ENCODE measurements around the gene ICAM3.

Gene ICAM3

DNA sequence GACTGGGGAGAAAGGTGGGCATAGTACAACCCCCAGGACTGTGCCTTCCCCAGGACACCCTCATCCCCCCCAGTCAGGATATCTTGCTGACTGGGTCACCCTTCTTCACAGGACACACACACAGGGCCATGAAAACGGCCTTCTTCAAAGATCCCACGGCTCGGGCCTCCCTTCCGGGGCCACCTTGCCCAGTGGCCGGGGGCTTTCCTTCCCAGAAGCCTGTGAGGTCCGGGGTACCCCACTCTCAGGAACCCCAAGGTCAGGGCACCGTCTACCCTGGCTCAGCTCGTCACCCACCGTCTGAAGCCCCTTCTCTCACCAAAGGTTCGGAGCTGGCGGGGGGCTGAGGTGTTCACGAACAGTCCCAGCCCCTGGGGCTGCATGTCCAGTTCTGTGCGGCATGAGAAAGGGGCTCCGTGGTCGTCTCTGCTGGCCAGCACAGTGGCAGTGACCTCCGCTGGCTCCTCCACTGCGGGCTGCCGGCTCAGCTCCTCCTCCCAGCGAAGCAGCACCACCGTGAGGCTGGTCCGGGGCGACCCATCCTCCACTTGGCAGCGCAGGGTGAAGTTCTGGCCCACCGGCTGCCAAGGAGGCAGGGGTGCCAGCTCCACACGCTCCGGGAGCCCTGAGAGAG, 4.0 kb downstream of the ICAM3 start:
- Mint-ChIP-seq H3K4me1 (peaks cover 25% of the 10 kb centered on the region), H3K9me3 (no peaks in the 10 kb centered on the region), H3K36me3 (ENCODE audit: low read depth) (peaks cover 3% of the 10 kb centered on the region), H3K27ac (no peak overlapping the region), H3K27me3 (ENCODE audit: low read depth) (peaks cover 8% of the 10 kb centered on the region), H3K4me3 (peak overlapping the region in 2 of 3 experiments; percentile 95 to 97)
- TF ChIP-seq, protein P1, sequence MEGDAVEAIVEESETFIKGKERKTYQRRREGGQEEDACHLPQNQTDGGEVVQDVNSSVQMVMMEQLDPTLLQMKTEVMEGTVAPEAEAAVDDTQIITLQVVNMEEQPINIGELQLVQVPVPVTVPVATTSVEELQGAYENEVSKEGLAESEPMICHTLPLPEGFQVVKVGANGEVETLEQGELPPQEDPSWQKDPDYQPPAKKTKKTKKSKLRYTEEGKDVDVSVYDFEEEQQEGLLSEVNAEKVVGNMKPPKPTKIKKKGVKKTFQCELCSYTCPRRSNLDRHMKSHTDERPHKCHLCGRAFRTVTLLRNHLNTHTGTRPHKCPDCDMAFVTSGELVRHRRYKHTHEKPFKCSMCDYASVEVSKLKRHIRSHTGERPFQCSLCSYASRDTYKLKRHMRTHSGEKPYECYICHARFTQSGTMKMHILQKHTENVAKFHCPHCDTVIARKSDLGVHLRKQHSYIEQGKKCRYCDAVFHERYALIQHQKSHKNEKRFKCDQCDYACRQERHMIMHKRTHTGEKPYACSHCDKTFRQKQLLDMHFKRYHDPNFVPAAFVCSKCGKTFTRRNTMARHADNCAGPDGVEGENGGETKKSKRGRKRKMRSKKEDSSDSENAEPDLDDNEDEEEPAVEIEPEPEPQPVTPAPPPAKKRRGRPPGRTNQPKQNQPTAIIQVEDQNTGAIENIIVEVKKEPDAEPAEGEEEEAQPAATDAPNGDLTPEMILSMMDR (IDR thresholded peaks at IDR 0.05; ENCODE audit: unreplicated experiment in 3 of 3), result no peak

DNA sequence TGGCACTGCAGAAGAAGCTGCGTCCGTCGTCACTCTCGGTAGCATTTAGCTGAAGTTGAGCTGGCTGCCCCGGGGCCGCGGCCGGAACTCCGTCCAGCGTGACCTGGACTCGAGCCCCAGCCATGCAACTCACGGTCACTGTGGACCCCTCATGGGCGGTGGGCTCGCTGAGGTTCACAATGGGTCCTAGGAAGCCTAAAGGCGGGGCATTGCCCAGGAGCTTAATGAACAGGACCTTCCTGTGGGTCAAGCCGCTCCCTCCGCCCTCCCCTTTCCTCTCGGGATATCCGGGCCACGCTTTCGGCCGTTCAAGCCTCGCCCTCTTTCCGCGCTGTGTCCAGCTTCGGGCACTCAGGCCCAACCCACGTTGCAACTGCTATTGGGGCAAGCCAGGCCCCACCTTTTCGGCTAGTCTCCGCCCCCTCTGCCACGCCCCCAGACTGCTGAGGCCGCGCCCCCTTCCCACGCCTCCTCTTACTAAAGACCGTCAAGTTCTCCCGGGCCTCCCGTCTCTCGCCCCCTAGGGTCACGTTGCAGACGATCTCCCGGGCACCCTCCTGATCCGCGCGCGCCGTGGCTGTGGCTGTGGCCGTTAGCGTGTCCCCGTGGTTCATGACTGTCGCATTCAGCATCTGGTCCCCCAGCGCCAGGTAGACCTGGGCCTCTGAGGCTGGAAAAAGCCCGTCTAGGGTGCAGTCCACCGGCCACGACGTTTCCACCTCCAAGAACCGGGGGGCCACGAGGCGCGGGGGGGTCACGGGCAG, 4.7 kb downstream of the ICAM3 start:
- Mint-ChIP-seq H3K27me3 (ENCODE audit: low read depth) (peaks cover 8% of the 10 kb centered on the region), H3K4me1 (peaks cover 25% of the 10 kb centered on the region), H3K27ac (peak overlapping the region in 2 of 3 experiments; percentile 79 to 88), H3K9me3 (no peaks in the 10 kb centered on the region), H3K36me3 (ENCODE audit: low read depth) (peaks cover 8% of the 10 kb centered on the region), H3K4me3 (peak overlapping the region; percentile 95 to 99 (median 97))
- TF ChIP-seq, protein P1 (IDR thresholded peaks at IDR 0.05; ENCODE audit: unreplicated experiment in 3 of 3), result no peak

DNA sequence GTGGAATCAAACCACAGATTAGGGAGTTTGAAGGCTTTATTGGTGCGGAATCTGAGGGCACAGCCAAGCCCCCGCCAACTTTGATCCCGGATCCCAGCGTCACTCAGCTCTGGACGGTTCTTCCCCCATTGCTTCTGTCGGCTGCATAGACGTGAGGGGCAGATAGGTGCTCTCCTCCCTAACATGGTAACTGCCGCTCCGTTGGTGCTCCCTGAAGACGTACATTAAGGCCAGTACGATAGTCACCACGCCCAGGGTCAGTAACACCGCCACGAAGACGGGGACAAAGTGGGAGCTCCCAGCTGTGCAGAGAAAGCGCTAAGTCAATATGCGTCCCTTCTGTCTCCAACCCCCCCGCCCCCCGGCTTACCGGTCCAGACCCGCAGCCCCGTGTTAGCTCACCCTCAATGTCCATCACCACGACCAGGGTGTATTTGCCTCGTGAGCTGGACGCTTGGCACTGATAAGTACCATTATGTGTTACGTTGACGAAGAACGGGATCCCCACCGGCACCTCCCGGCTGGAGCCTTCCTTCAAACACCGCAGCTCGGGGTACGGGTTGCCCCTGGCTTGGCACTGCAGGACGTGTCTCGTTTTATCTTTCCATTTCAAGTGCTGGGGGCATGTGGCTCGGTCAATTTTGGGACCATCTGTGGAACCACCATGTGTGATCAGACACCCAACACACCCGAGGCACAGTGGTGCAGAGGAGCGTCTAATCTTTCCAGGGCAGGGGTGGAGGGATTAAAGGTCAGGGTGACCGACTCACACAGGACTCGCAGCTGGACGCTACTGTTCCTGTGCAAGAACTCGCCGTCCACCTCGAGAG, 5.5 kb downstream of the ICAM3 start:
- peaks cover 25% of the 10 kb centered on the region for H3K4me1 Mint-ChIP-seq
- peak overlapping the region; percentile 95 to 99 (median 97) for H3K4me3 Mint-ChIP-seq
- peak overlapping the region; percentile 95 to 96 (median 96) for H3K27ac Mint-ChIP-seq
- TF ChIP-seq, protein P1 (IDR thresholded peaks at IDR 0.05; ENCODE audit: unreplicated experiment in 3 of 3), result no peak
- no peaks in the 10 kb centered on the region for H3K9me3 Mint-ChIP-seq
- H3K27me3 Mint-ChIP-seq (ENCODE audit: low read depth), result peaks cover 4% of the 10 kb centered on the region
- H3K36me3 Mint-ChIP-seq (ENCODE audit: low read depth), result peaks cover 11% of the 10 kb centered on the region

DNA sequence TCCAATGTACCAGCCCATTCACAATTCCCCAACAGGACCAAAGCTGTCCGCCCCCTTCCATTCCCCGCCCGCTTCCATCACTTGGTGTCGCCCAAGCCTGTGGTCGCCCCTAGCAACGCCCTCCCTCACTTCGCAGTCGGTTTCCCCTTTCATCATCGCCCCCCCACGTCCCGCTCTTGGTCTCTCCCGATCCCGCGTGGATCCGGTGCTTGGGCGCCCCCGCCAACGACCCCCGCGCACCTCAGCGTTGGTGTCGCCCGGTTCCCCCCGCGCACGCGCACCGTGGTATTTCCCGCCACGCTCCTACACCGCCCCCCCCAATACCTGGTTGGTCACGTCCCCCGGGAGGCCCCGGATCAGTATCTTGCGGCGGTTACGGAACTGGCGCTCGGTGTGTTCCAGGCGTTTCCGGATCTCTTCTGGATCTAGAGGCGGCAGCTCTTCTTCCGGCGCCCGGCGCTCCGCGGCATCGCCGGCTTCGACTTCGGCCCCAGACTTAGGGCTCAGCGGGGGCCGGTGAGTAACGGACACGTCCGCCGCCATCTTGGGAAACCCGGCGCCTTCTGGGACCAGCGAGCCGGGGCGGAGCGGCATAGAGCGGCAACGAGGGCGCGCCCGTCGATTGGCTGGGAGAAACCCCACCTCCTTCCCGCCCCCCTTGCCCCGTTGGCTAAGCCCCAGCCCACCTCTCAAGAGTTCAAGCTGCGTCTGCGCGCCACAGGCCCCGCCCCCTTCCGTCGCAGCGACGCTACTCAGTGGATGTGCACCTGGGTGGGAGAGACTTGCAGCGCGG, 6.3 kb downstream of the ICAM3 start, which contains the start of gene RAVER1:
Gene RAVER1 (minus strand): TSS at position 565 of the 793 bp plus-strand sequence. CDS start 22 bp downstream, at position 543.
- Mint-ChIP-seq H3K4me3 (peak within 1 kb of the TSS; percentile 95 to 99 (median 97)), H3K27ac (peak within 1 kb of the TSS; percentile 95 to 96 (median 96)), H3K27me3 (ENCODE audit: low read depth) (no peaks in the 10 kb centered on the region), H3K36me3 (ENCODE audit: low read depth) (peaks cover 11% of the 10 kb centered on the region), H3K4me1 (peaks cover 25% of the 10 kb centered on the region), H3K9me3 (no peaks in the 10 kb centered on the region)
- TF ChIP-seq, protein P1 (IDR thresholded peaks at IDR 0.05; ENCODE audit: unreplicated experiment in 3 of 3), result no peak

Data from nephron (organoid).